ENCODE results near the gene SARS1.

DNA sequence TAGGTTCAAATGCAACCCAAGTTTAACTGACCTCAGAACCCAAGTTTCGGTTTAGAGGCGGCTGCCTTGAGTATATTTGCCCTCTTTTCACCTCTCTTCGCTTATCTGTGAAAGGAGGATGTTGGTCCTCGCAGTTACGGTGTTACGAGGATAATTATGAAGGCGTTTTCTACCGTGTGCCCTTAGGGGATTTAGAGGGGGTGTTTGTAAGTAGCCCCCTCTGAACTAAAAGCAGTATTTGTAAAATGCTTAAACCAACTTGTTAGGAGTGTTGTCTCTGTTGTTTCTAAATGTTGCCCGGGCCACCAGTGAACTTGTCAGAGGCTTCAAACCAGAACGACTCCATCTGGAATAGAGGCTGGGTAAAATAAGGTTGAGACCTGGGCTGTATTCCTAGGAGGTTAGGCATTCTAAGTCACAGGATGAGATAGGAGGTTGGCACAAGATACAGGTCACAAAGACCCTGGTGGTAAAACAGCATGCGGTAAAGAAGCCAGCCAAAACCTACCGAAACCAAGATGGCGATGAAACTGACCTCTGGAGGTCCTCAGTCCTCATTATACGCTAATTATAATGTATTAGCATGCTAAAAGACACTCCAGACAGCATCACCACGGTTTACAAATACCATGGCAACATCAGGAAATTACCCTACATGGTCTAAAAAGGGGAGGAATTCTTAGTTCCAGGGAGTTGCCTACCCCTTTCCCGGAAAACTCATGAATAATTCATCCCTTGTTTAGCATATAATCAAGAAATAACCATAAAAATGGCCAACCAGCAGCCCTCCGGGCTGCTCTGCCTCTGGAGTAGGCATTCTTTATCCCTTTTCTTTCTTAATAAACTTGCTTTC is 70.3 kb downstream of the SARS1 start:
- TF ChIP-seq EZH2 (IDR thresholded peaks at IDR 0.05; ENCODE audit: borderline replicate concordance, low read depth, low read length, severe bottlenecking) (no peak), CTCF (IDR thresholded peaks at IDR 0.05; ENCODE audit: borderline replicate concordance, extremely low read depth, low read length, poor library complexity, severe bottlenecking) (no peak)

All from DND-41 (cell line).